Measurements from ENCODE around the gene GAS5. TPM values are rescaled to one million over a fixed set of nuclear protein-coding genes. Genes with fewer than 3 reads are reported as not detected.
"Not testable (repeated sequence)": the region's sequence is repeated elsewhere in the genome, so short reads cannot be mapped to it uniquely, and the experiment has no call there.

GAS5 gene
- total and polyA plus RNA-seq, 2 of the 8 experiments (the other 6 are each of a cell fraction or from before 2014, with no cell fraction given), result 799 to 1,238 TPM

- TF ChIP-seq CTCF (IDR thresholded peaks at IDR 0.05; ENCODE audit: control extremely low read depth in 1 of 3, insufficient read depth in 1 of 3, low read depth in 1 of 3, low read length in 3 of 3) (no peak), MAFK (IDR thresholded peaks at IDR 0.05; ENCODE audit: low read depth, low read length) (no peak), RAD21 (IDR thresholded peaks at IDR 0.05 in 1 of 2, conservative IDR thresholded peaks at IDR 0.05 in 1 of 2; ENCODE audit: low read depth in 2 of 2, low read length in 2 of 2) (no peak), KDM1A (IDR thresholded peaks at IDR 0.05; ENCODE audit: borderline replicate concordance, low read length) (no peak), CEBPB (IDR thresholded peaks at IDR 0.05; ENCODE audit: low read depth, low read length) (no peak), TBP (IDR thresholded peaks at IDR 0.05; ENCODE audit: low read depth, low read length) (no peak), FOSL1 (IDR thresholded peaks at IDR 0.05; ENCODE audit: insufficient read depth, low read depth, low read length) (no peak)
These were observed 16.9 kb upstream of the GAS5 start (continued) for GRCh38 chr1:173884701-173885100.

- DNase-seq (ENCODE audit: low read depth in 1 of 2, low spot score in 2 of 2); H2AFZ ChIP-seq (ENCODE audit: low read length); CTCF ChIA-PET (ENCODE audit: partially characterized antibody); H3K9ac ChIP-seq (replicated peaks in 1 of 4; ENCODE audit: extremely low read depth in 1 of 4, low read depth in 3 of 4, low read length in 3 of 4); H3K79me2 ChIP-seq (ENCODE audit: control insufficient read depth in 1 of 2, insufficient read depth in 2 of 2, low read length in 2 of 2); H2BK5ac ChIP-seq (ENCODE audit: low read depth, low read length); H3K4me1 ChIP-seq (replicated peaks in 1 of 4; ENCODE audit: control insufficient read depth in 3 of 4, insufficient read depth in 4 of 4, low read length in 3 of 4); H3K14ac ChIP-seq (ENCODE audit: insufficient read length); H3K23ac ChIP-seq (ENCODE audit: insufficient read length); H3K9me3 ChIP-seq (ENCODE audit: insufficient read depth in 2 of 2, low read depth in 1 of 2, low read length in 1 of 2); FAIRE-seq; H3K27ac ChIP-seq (ENCODE audit: low read depth, low read length); H4K91ac ChIP-seq (replicated peaks; ENCODE audit: insufficient read length, low read length); H3K27me3 ChIP-seq (replicated peaks in 1 of 4; ENCODE audit: control insufficient read depth in 3 of 4, extremely low read depth in 1 of 4, insufficient read depth in 3 of 4, low read length in 3 of 4); H4K20me1 ChIP-seq (replicated peaks in 1 of 2; ENCODE audit: control insufficient read depth in 1 of 2, insufficient read depth in 2 of 2, low read length in 2 of 2); H3K4me3 ChIP-seq (ENCODE audit: extremely low read depth in 1 of 4, insufficient read depth in 2 of 4, low read depth in 3 of 4, low read length in 4 of 4); H3K4ac ChIP-seq (replicated peaks; ENCODE audit: insufficient read length, low read depth, low read length); H4K8ac ChIP-seq (ENCODE audit: extremely low read depth, insufficient read depth, low read length); H3K79me1 ChIP-seq (ENCODE audit: low read depth, low read length); H3K56ac ChIP-seq (replicated peaks; ENCODE audit: insufficient read length, low read depth, low read length); H4K5ac ChIP-seq (ENCODE audit: insufficient read length, low read depth, low read length); H2BK12ac ChIP-seq (ENCODE audit: low read depth, low read length); H2AK5ac ChIP-seq (ENCODE audit: low read depth, low read length); H3K18ac ChIP-seq (ENCODE audit: extremely low read depth, low read length); H2BK15ac ChIP-seq (ENCODE audit: low read length); H3K4me2 ChIP-seq (ENCODE audit: insufficient read depth in 1 of 2, low read depth in 2 of 2, low read length in 2 of 2); H2BK20ac ChIP-seq (ENCODE audit: low read length); H2BK120ac ChIP-seq (replicated peaks; ENCODE audit: low read depth, low read length); H3K23me2 ChIP-seq (ENCODE audit: low read depth, low read length): not testable (repeated sequence)
- 94% methylated on average over 4 of the region's 4 CpGs; no CpG with 5 or more reads in 1 of the 2 experiments for WGBS, 2 experiments (ENCODE audit: extremely low coverage in 1 of 2, insufficient coverage in 1 of 2, insufficient read length in 1 of 2, insufficient replicate concordance in 2 of 2, low coverage in 1 of 2, low lambda C conversion rate in 2 of 2, missing lambda C conversion rate in 1 of 2)
- peaks cover 0 to 15% (median 6%) of the 10 kb centered on the region in 4 experiments; a peak in 3 of 8 replicates for H3K36me3 ChIP-seq (ENCODE audit: control insufficient read depth in 2 of 4, insufficient read depth in 4 of 4, low read length in 3 of 4)
- POLR2A ChIA-PET (ENCODE audit: partially characterized antibody), result interaction anchor here (2.0 kb wide), 1 partner anchor 13 kb away, joined by 16 read pairs; the partner anchor contains the start of genes GAS5 and ZBTB37
These were observed 13.3 kb upstream of the GAS5 start for GRCh38 chr1:173881117-173881516.
